ENCODE measurements around the gene KCND3.
A peak's percentile ranks its signal among the peaks of the same experiment; 100 is the strongest.
"Not testable (repeated sequence)": the region's sequence is repeated elsewhere in the genome, so short reads cannot be mapped to it uniquely, and the experiment has no call there.

KCND3 gene

GRCh38 chr1:111762332-111762731, 227.1 kb downstream of the KCND3 start:
- no peak for FAIRE-seq

- FAIRE-seq: no peak
Measured at GRCh38 chr1:111761717-111762116, 227.8 kb downstream of the KCND3 start.

GRCh38 chr1:111758373-111758772, 231.1 kb downstream of the KCND3 start:
- peak; percentile 15 for FAIRE-seq

- no peak for FAIRE-seq
Measured at GRCh38 chr1:111756124-111756513, 233.3 kb downstream of the KCND3 start.

- peak; percentile 83 for FAIRE-seq
Measured at GRCh38 chr1:111755331-111756123, 233.9 kb downstream of the KCND3 start, which contains the start of gene DDX20. Gene DDX20 (plus strand): TSS chr1:111755901. CDS start chr1:111755925, 24 bp downstream.

GRCh38 chr1:111754984-111755330, 234.5 kb downstream of the KCND3 start:
- no peak for FAIRE-seq

GRCh38 chr1:111751906-111752575, 237.4 kb downstream of the KCND3 start:
- FAIRE-seq: no peak

DNA sequence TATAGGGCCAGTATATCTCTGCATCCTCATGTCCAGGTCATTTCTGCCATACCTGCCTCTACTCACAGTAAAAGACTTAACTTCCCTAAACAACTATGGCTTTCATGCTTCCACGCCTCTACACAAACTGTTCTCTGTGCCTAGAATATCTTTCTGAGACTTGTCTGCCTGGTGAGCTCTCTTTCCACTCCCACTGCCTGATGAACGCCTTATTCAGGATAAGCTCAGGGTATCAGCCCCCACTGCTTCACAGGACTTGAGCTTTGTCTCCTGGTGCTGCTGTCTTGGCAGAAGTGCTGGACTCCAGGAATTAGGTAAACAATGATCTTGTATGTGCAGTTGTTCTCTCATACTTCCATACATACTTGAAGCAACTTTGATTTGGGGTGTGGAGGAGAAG, 238.6 kb downstream of the KCND3 start:
- no peak for FAIRE-seq

- no peak for FAIRE-seq
Measured at GRCh38 chr1:111749628-111750027, 239.8 kb downstream of the KCND3 start.

GRCh38 chr1:111747947-111748346, 241.5 kb downstream of the KCND3 start:
- FAIRE-seq: no peak

- peak; percentile 66 for FAIRE-seq
Measured at GRCh38 chr1:111747282-111747734, 242.2 kb downstream of the KCND3 start.

DNA sequence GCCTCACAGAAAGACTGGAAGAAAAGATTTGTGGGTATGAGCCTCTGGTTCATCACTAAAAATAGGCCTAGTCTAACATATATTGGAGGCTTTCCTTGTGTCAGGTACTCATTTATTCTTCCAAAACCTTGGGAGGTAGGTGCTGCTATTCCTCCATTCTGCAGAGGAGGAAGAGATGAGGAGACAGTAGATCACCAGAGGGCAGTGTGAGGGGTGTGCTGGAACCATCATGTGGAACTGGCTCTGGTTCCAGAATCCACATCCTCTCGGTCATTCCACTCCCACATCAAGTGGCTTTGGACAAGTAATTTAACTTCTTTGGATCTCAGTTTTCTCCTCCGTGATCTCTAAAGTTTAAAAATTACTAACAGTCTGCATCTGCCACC, 242.9 kb downstream of the KCND3 start:
- no peak for FAIRE-seq

DNA sequence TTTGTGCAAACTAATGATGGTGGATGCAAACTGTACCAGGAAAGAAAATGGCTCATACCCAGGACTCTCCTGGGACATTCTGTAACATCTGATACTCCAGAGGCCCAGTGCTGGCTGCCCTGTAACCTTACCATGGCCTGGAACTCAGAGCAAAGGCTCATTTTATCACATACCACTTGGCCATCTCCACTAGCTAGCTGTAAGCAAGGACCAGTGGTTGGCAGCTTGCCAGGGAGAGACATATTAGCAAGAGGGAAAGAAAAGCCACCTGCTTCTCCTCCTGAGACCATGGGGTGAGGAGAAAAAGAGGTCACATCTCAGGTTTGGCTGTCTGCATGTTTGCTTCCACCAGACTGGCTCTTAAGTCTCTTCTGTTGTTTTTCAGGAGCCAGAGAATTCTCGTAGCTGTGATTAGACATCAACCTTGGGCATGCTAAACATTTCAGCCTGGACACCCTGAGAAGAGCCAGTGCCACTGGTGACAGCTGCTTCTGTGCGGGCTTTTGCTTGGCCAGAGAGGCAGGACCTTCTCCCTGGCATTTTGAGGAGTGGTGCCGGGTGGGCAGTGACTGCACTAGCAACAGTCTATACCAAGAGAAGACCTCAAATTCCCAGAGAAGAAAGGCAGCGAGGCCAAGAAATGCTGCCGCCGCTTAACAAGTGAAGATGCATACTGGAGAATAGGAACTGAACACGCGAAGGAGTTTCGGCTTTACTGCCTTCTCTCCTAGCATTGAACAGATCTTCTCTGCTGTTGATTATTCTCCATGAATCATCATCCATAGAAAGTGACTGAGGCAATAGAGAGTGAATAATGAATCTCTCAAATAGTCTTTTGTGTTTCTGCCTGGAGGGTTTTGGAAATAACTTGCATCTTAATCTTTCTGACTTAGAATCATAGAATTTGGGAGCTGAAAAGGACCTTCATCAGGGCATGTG, 243.5 kb downstream of the KCND3 start:
- FAIRE-seq: no peak

DNA sequence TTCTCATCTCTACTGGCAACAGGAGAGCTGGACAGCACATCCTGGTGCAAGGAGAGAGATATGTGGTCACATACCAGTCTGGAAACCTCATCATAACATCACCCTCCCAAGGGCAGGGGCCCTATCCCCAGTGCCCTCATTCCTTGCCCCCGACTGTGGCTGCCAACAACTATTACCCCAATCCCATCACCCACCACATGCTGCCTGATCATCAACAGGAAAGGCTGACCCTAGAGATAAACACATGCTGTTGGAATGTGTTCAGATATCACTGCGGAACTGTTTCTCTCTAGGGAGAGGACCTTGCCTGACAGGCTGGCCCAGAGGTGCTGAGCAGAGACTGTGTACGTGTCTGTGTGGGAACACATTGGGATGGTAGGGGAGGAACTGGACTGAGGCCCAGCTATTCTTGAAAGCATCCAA, 245.8 kb downstream of the KCND3 start:
- FAIRE-seq: no peak

DNA sequence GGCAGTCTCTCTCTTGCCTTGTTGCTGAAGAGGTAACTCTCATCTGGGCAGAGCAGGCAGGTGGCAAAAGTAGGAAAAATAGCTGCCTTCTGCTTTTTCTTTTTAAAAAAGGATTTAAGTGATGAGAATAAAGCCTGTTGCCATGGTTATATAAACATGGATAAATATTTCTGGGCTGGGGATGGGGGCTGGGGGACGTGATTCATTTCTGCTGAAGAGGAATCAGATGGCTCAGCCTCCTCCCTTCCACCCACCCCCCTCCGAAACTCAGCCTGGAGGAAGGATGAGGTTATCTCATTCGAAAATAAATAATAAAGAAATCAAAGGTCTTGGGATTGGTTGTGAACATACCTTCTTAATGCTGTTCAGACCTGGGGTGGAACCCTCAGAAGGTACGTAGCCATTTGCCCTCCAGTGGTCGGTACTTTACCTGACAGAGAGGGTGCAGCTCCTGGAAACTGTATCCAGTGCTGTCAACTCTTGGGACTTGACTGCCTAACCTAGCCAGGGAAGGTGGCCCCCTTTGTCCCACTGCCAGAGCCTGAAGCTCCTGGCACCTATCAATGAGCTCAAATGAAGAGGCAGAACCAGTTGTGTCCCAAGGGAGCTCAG, 246.4 kb downstream of the KCND3 start:
- no peak for FAIRE-seq

DNA sequence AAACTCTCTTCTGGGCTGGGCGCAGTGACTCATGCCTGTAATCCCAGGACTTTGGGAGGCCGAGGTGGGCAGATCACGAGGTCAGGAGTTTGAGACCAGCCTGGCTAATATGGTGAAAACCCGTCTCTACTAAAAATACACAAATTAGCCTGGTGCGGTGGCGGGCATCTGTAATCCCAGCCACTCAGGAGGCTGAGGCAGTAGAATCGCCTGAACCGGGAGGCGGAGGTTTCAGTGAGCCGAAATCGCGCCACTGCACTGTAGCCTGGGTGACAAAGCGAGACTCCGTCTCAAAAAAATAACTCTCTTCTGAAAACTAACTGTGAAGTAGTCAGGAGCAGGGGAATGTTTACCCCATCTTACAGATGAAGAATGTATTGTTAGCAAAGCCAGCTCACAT, 247.2 kb downstream of the KCND3 start:
- not testable (repeated sequence) for FAIRE-seq

DNA sequence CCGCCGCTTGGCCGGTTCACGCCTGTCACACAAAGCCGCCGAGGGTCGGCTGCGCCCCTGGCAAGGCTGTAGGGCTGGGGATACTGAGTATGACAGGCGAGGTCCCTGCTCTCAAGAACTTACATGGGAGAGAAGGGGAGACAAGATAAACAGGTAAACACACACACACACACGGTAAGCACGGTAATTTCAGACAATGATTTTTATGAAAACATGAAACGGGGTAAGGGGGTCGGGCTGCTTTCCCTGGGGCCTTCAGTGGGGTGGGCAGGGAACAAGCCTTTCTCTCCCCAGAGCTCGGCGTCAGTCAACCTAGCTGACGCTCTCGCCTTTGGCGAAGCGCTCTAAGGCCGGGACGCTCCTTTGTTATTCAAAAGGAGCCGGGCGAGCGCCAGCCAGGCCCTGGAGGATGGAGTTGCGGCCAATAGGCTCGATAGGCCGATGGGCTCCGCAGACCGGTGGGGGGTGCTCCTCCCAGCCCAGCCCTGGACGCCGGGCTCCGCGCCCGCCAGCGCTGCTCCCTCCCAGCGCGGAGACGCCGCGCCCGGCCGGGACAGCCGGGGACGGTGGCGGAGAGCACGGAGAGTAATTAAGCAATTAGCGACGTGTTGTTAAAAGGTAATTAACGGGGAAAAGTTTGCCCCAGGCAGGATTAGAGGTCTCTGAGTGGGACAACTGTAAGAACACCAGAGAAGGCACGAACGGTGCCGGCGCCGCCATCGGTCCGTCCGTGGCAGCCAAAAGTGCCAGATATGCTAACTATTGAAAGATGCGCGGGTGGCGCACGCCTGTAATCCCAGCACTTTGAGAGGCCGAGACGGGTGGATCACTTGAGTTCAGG, 249.3 kb downstream of the KCND3 start:
- FAIRE-seq: no peak

GRCh38 chr1:111739194-111739924, 250.1 kb downstream of the KCND3 start, which contains the start of gene INKA2:
Gene INKA2 (minus strand): TSS chr1:111739395. CDS start chr1:111739242, 153 bp downstream.
- peak; percentile 79 for FAIRE-seq

DNA sequence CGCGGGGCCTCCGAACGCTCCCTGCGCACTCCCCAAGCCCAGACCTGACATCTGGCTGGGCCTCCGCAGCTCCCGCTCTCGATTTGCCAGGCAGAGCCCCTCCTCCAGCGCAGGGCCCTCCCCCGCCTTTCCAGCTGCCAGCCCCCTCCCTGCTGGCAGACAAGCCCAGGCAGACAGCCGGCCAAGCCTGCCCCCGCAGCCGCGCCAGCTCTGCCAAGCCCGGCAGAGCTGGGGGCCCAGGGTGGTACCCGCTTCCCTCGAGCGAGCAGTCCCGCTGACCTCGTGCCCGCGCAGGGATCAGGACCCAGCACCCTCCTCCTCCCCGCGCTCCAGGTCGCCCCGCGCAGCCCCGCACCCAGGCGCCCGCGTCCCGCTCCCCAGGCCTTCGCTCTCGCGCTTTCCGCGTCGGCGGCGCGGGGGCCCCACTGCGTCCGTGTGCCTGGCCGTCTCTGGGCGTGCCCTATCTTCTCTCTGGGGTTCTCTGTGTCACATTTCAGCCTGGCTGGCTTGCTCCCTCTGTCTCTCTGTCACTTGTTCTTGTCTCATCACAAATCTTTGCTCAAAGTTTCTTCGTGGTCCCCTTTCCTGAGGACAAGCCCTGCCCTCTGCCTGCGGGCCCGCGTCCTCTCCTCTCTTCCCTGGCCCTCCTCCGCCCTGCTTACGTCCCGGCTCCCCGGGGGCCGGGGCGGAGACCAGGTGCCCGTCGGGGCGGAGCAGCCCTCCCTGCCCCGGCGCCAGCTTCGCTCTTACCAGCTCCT, 250.9 kb downstream of the KCND3 start:
- FAIRE-seq: no peak

- FAIRE-seq: no peak
Measured at GRCh38 chr1:111738133-111738435, 251.4 kb downstream of the KCND3 start.
